Type B pancreatic cell (in vitro differentiated cells): ENCODE measurements around the gene ARHGAP33. TPM values are rescaled to one million over a fixed set of nuclear protein-coding genes. Genes with fewer than 3 reads are reported as not detected.

ENCODE experiments used
- DNase-seq: peaks from one replicate; pipeline ENCODE4 v3.0.0; 2021; ENCODE audit warnings: mixed read lengths; ENCODE audit not compliant: unreplicated experiment; ENCODE audit errors: extremely low spot score
- H3K27ac Mint-ChIP-seq: 2 replicates; pipeline ENCODE4 v1.8.0; 2021; ENCODE audit warnings: mild to moderate bottlenecking, mixed read lengths
- H3K27me3 Mint-ChIP-seq: 2 replicates; pipeline ENCODE4 v1.8.0; 2021; ENCODE audit warnings: mixed read lengths
- H3K36me3 Mint-ChIP-seq: 2 replicates; pipeline ENCODE4 v1.8.0; 2021; ENCODE audit warnings: mixed read lengths
- H3K4me1 Mint-ChIP-seq: one replicate; pipeline ENCODE4 v1.8.0; 2021; ENCODE audit warnings: mixed read lengths; ENCODE audit not compliant: unreplicated experiment
- H3K4me3 Mint-ChIP-seq: 2 replicates; pipeline ENCODE4 v1.8.0; 2021; ENCODE audit warnings: mild to moderate bottlenecking, mixed read lengths
- H3K9me3 Mint-ChIP-seq: 2 replicates; pipeline ENCODE4 v1.8.0; 2021; ENCODE audit warnings: mixed read lengths
- total RNA-seq: library from RNA; stranded (reverse); gene quantifications from 2 replicates; pipeline ENCODE4 v1.2.1, GENCODE V29; 2021; ENCODE audit warnings: low replicate concordance
- TF ChIP-seq, protein P1 (sequence below): fragments of 200-600 bp; sonication (generic); conservative IDR thresholded peaks from 2 replicates; pipeline ENCODE4 v1.5.0; 2021; ENCODE audit warnings: antibody characterized with exemption, mild to moderate bottlenecking

The ARHGAP33 gene
- total RNA-seq, 1 donor from 2014 or later = 71.8 TPM

DNA sequence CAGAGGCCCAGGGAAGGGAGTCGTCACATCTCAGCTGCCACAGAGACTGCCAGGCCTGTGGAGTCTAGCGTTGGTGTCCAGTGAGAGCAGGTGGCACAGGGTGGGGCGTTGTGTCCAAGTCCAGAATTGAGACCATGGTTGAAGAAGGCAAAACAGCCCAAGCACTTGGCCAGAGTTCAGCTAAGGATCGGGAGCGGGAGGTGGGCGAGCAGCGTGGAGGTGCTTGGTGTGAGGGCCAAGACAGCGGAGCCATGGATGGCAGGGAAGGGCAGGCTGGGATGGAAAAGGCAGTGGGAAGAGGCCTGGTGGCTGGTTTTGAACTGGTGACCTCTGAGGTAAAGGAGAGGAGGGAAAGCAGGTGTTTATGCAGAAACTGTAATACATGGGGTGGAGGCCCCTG, 41.1 kb upstream of the ARHGAP33 start:
- H3K27me3 Mint-ChIP-seq = no peaks in the 10 kb centered on the region
- no peak for DNase-seq
- H3K4me1 Mint-ChIP-seq = peaks cover 5% of the 10 kb centered on the region
- H3K27ac Mint-ChIP-seq = peak overlapping the region; percentile 48
- peaks cover 17% of the 10 kb centered on the region for H3K36me3 Mint-ChIP-seq
- TF ChIP-seq, protein P1, sequence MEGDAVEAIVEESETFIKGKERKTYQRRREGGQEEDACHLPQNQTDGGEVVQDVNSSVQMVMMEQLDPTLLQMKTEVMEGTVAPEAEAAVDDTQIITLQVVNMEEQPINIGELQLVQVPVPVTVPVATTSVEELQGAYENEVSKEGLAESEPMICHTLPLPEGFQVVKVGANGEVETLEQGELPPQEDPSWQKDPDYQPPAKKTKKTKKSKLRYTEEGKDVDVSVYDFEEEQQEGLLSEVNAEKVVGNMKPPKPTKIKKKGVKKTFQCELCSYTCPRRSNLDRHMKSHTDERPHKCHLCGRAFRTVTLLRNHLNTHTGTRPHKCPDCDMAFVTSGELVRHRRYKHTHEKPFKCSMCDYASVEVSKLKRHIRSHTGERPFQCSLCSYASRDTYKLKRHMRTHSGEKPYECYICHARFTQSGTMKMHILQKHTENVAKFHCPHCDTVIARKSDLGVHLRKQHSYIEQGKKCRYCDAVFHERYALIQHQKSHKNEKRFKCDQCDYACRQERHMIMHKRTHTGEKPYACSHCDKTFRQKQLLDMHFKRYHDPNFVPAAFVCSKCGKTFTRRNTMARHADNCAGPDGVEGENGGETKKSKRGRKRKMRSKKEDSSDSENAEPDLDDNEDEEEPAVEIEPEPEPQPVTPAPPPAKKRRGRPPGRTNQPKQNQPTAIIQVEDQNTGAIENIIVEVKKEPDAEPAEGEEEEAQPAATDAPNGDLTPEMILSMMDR = no peak
- H3K9me3 Mint-ChIP-seq = no peaks in the 10 kb centered on the region
- H3K4me3 Mint-ChIP-seq = no peak overlapping the region

DNA sequence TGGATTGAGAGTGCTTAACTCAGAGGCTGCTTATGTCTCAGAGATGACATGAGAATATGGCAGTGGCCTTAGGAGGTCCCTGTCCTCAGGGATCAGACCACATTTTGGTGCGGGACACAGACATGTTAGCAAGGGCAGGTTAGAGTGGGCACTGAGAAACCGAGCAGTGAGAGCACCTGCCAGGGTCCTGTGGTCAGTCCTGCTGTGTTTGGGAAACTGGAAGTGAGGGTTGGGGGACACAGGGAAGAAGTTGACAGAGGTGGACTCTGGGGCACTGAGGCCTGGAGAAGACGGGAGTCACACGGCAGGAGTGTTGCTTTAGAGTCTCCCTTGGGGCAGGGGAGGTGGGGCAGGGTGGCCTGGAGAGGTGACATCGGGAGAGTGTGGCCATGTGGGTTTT, 40.5 kb upstream of the ARHGAP33 start:
- no peak for DNase-seq
- Mint-ChIP-seq H3K36me3 (peaks cover 17% of the 10 kb centered on the region), H3K4me3 (no peak overlapping the region), H3K4me1 (peaks cover 5% of the 10 kb centered on the region), H3K27me3 (no peaks in the 10 kb centered on the region), H3K9me3 (no peaks in the 10 kb centered on the region), H3K27ac (peak overlapping the region; percentile 48)
- TF ChIP-seq, protein P1 = no peak

DNA sequence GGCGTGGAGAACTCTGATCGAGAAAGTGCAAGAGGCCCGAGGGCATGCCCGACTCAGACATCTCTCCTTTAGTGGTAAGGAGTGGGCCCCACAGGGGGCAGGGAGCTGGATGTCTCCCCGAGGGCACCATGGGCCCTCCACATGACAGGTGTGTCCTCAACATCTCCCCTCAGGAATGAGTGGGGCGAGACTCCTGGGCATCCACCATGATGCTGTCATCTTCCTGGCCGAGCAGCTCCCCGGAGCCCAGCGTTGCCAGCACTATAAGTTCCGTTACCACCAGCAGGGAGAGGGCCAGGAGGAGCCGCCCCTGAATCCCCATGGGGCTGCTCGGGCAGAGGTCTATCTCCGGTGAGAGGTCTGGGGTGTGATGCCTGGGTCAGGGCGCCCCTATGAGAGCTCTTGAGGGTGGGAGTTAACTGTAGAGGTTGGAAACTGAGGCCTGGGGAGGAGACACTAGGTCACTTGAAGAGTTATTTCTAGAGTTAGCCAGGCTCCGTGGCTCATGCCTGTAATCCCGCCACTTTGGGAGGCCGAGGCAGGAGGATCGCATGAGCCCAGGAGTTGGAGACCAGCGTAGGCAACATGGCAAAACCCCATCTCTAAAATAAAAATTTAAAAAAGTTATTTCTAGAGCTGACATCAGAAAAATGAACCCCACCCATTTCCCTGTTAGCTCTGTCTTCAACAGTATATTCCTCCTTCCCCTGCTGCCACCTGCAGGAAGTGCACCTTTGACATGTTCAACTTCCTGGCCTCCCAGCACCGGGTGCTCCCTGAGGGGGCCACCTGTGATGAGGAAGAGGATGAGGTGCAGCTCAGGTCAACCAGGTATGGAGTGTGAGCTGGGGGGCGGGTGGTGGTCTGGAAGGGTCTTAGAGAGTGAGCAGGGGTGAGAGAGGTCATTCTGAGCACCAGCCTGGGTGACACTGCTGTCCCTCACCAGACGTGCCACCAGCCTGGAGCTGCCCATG, 38.2 kb upstream of the ARHGAP33 start:
- H3K4me3 Mint-ChIP-seq = peak overlapping the region; percentile 65
- no peaks in the 10 kb centered on the region for H3K9me3 Mint-ChIP-seq
- DNase-seq = no peak
- H3K27ac Mint-ChIP-seq = peak overlapping the region; percentile 73
- H3K27me3 Mint-ChIP-seq = no peaks in the 10 kb centered on the region
- peaks cover 2% of the 10 kb centered on the region for H3K4me1 Mint-ChIP-seq
- H3K36me3 Mint-ChIP-seq = peaks cover 4% of the 10 kb centered on the region
- TF ChIP-seq, protein P1 = peak; percentile 41

DNA sequence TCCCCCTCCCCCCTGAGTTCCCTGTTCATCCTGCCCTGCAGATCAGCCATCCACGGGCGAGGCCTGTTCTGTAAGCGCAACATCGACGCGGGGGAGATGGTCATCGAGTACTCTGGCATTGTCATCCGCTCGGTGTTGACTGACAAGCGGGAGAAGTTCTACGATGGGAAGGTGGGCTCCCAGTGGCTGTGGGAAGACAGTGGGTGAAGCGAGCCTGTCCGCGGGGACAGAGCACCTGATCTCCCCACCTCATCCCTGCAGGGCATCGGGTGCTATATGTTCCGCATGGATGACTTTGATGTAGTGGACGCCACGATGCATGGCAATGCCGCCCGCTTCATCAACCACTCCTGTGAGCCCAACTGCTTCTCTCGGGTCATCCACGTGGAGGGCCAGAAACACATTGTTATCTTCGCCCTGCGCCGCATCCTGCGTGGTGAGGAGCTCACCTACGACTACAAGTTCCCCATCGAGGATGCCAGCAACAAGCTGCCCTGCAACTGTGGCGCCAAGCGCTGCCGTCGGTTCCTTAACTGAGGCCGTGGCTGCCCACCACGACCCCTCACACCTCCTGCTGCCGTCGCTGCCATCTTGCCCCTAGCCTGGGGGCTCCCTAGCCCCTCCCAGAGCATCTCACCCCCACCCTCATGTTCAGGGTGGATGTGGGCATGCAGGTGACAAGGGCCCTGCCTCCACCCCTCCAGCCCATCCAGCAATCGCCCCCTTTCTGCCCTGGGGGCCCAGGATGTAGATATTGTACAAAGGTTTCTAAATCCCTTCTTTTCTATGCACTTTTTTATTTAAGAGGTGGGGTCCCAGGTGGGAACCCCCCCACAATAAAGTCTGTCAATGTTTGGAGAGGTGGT, 37.1 kb upstream of the ARHGAP33 start:
- DNase-seq = no peak
- Mint-ChIP-seq H3K4me3 (peak overlapping the region; percentile 34), H3K9me3 (no peaks in the 10 kb centered on the region), H3K27ac (no peak overlapping the region), H3K27me3 (no peaks in the 10 kb centered on the region), H3K4me1 (peaks cover 3% of the 10 kb centered on the region), H3K36me3 (peaks cover 4% of the 10 kb centered on the region)
- TF ChIP-seq, protein P1 = no peak

DNA sequence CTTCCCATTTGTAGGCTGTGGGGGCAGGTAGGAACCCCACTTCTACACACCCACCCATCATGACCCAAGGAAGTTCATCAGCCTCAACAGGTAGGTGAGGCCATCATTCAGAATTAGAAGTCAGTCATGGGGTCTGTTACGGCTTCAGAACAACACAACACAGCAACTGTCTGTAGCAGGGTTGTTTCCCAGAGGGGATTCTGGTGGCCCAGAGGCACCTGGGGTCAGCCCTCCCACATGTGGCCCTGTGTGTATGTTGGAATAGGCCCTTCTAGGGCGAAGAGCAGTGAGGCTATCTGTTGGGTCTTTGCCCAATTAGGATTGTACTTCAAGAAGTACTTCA, 36.5 kb upstream of the ARHGAP33 start:
- TF ChIP-seq, protein P1 = no peak
- Mint-ChIP-seq H3K36me3 (peaks cover 4% of the 10 kb centered on the region), H3K9me3 (no peaks in the 10 kb centered on the region), H3K4me1 (peaks cover 3% of the 10 kb centered on the region), H3K27ac (no peak overlapping the region), H3K27me3 (no peaks in the 10 kb centered on the region), H3K4me3 (peak overlapping the region; percentile 34)
- DNase-seq = no peak
